A549 (cell line): Measurements from ENCODE around the gene TAF6L. TPM values are rescaled to one million over a fixed set of nuclear protein-coding genes. Genes with fewer than 3 reads are reported as not detected.

Source experiments
- CHD2 ChIP-seq: fragments of 150-350 bp; IDR thresholded peaks from 2 replicates; pipeline ENCODE4 v1.6.1; 2014; ENCODE audit warnings: low read length; ENCODE audit not compliant: partially characterized antibody
- CHD4 ChIP-seq: fragments of 200-600 bp; sonication (generic); IDR thresholded peaks from 2 replicates; pipeline ENCODE4 v1.6.1; 2016; ENCODE audit warnings: antibody characterized with exemption, mild to moderate bottlenecking, borderline replicate concordance
- CTCF ChIP-seq: fragments of >200 bp; sonication (Bioruptor Twin); formaldehyde crosslinking; IDR thresholded peaks from 3 replicates; pipeline ENCODE4 v1.5.1; 2016
- EP300 ChIP-seq, 2 experiments: fragments of >200 bp; sonication (Bioruptor Twin); formaldehyde crosslinking; IDR thresholded peaks; 2 replicates in 1 of 2; 3 replicates in 1 of 2; pipeline ENCODE4 v1.6.1; 2016 to 2017
- FOXS1 ChIP-seq: fragments of 250-450 bp; sonication (Bioruptor Pico); IDR thresholded peaks from 2 replicates; pipeline ENCODE4 v1.5.0; 2020; ENCODE audit warnings: mild to moderate bottlenecking, moderate library complexity
- HES2 ChIP-seq: fragments of >200 bp; sonication (Bioruptor Twin); formaldehyde crosslinking; IDR thresholded peaks from 2 replicates; pipeline ENCODE4 v1.6.1; 2016
- HMGXB4 ChIP-seq: fragments of 250-450 bp; sonication (Bioruptor Pico); IDR thresholded peaks from 2 replicates; pipeline ENCODE4 v1.5.0; 2021; ENCODE audit warnings: mild to moderate bottlenecking, moderate library complexity, borderline replicate concordance
- HOXB13 ChIP-seq: fragments of 250-450 bp; sonication (Bioruptor Pico); IDR thresholded peaks from 2 replicates; pipeline ENCODE4 v1.5.0; 2020; ENCODE audit warnings: low read depth, mild to moderate bottlenecking, moderate library complexity
- KDM5A ChIP-seq: fragments of 200-600 bp; sonication (generic); IDR thresholded peaks from 2 replicates; pipeline ENCODE4 v1.6.1; 2016; ENCODE audit warnings: antibody characterized with exemption, mild to moderate bottlenecking
- MAFK ChIP-seq: fragments of 450-650 bp; IDR thresholded peaks from 2 replicates; pipeline ENCODE4 v1.6.1; 2014; ENCODE audit not compliant: partially characterized antibody
- NPAS2 ChIP-seq: fragments of 250-450 bp; sonication (Bioruptor Pico); IDR thresholded peaks from 2 replicates; pipeline ENCODE4 v1.8.0; 2022; ENCODE audit warnings: mild to moderate bottlenecking, moderate library complexity, borderline replicate concordance
- NR3C1 ChIP-seq: fragments of >200 bp; sonication (Bioruptor Twin); formaldehyde crosslinking; IDR thresholded peaks from 3 replicates; pipeline ENCODE4 v1.6.1; 2017
- POLR2AphosphoS2 ChIP-seq: conservative IDR thresholded peaks from 2 replicates; pipeline ENCODE4 v1.6.1; 2012; ENCODE audit warnings: low read length, improper control_type of control experiment, inconsistent platforms
- RCOR1 ChIP-seq: fragments of 150-350 bp; IDR thresholded peaks from 2 replicates; pipeline ENCODE4 v1.6.1; 2014; ENCODE audit warnings: antibody characterized with exemption, low read length, low read depth
- REST ChIP-seq: fragments of 200-600 bp; sonication (generic); IDR thresholded peaks from 2 replicates; pipeline ENCODE4 v1.6.1; 2016; ENCODE audit warnings: antibody characterized with exemption, mild to moderate bottlenecking, moderate library complexity
- RFX5 ChIP-seq: fragments of 450-650 bp; IDR thresholded peaks from 2 replicates; pipeline ENCODE4 v1.7.1; 2014; ENCODE audit warnings: antibody characterized with exemption, mild to moderate bottlenecking, moderate library complexity
- RNF2 ChIP-seq: fragments of 200-600 bp; sonication (generic); IDR thresholded peaks from 2 replicates; pipeline ENCODE4 v1.6.1; 2016; ENCODE audit warnings: low read depth, mild to moderate bottlenecking, antibody characterized with exemption, moderate library complexity, borderline replicate concordance
- SREBF2 ChIP-seq: fragments of 450-650 bp; IDR thresholded peaks from 2 replicates; pipeline ENCODE4 v1.6.1; 2014; ENCODE audit warnings: mild to moderate bottlenecking, moderate library complexity
- TFCP2L1 ChIP-seq: fragments of 250-450 bp; sonication (Bioruptor Pico); IDR thresholded peaks from 2 replicates; pipeline ENCODE4 v1.5.0; 2021; ENCODE audit warnings: mild to moderate bottlenecking
- USF2 ChIP-seq: fragments of 450-650 bp; IDR thresholded peaks from 2 replicates; pipeline ENCODE4 v1.6.1; 2014; ENCODE audit warnings: antibody characterized with exemption
- ZC3H11A ChIP-seq: fragments of 450-650 bp; IDR thresholded peaks from 2 replicates; pipeline ENCODE4 v1.6.1; 2014; ENCODE audit warnings: antibody characterized with exemption, mild to moderate bottlenecking
- ZSCAN20 ChIP-seq: fragments of 250-450 bp; sonication (Bioruptor Pico); IDR thresholded peaks from 2 replicates; pipeline ENCODE4 v1.8.0; 2022; ENCODE audit warnings: mild to moderate bottlenecking, moderate library complexity
- polyA plus RNA-seq, 4 experiments: library from polyadenylated mRNA; depleted of rRNA in 3 of 4; stranded (reverse); fragments of >200 nt; fragmentation: RNase III in 1 of 4; extraction: RNeasy Plus Mini Kit Qiagen cat#74134 plus additional on column Dnase treatment in 1 of 4; gene quantifications; 2 replicates in 3 of 4; 3 replicates in 1 of 4; pipeline ENCODE4 v1.2.3, GENCODE V29; 2011 to 2017
- TF ChIP-seq, protein P1 (sequence below): IDR thresholded peaks from 2 replicates; pipeline ENCODE4 v1.6.1; 2012; ENCODE audit warnings: low read depth, borderline replicate concordance

The TAF6L gene
- polyA plus RNA-seq, 2 of the 4 experiments (the other 2 are of a cell fraction), result 14.0 to 22.7 TPM

DNA sequence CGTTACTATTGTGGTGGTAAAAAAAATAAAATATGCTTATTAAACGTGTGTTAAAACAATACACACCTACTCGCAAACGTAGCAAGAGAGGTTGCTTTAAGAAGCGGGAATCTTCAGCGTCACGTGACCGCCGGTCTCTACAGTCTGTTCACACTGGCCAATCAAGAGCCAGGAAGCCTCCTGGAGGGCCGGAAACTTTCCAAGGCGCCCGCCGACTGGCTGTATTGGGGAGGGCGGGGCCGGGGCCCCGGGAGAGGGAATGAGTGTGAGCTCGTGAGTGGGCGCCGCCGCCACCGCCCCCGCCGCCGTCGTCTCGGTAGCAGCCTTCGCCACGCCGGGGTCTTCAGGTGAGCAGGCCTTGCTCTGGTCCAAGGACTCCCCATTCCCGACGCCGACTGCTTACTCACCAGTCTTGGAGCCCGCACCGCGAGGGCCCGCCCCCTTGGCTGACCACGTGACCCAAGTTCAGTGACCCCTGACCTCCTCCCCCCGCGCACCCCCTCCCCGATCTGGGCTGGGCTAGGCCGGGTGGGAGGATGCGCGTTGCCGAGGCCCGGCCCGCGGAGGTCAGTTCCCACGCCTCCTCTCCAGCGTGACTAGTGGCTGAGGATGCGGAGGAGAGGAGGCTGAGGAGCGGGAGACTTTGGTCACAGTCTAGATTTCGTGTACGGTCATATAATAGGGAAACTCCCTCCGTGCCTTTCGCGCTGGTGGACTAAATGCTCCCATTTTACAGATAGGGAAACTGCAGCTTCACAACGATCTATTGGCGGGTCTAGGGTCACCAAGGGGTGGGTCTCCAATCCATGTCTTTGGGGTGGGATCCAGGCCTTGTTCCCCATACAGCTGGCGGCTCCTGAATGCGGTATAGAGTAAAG lies at the start of gene TAF6L (continued):
- TF ChIP-seq HMGXB4 (CRISPR knock-in tag) (no peak), HES2 (no peak), HOXB13 (no peak), NR3C1 (no peak), CHD4 (0 out of 2 replicates have a peak, but pooled peaks have one; percentile 31), RFX5 (no peak), FOXS1 (CRISPR knock-in tag) (no peak), MAFK (no peak), NPAS2 (CRISPR knock-in tag) (no peak), EP300 (IDR thresholded peaks at IDR 0.05) (no peak), KDM5A (no peak), REST (no peak), TFCP2L1 (CRISPR knock-in tag) (no peak), USF2 (peak; percentile 96), POLR2AphosphoS2 (no peak), RCOR1 (0 out of 2 replicates have a peak, but pooled peaks have one; percentile 78), ZSCAN20 (CRISPR knock-in tag) (no peak), RNF2 (no peak), CHD2 (peak; percentile 42), ZC3H11A (no peak), SREBF2 (no peak), CTCF (no peak)
- TF ChIP-seq, protein P1, sequence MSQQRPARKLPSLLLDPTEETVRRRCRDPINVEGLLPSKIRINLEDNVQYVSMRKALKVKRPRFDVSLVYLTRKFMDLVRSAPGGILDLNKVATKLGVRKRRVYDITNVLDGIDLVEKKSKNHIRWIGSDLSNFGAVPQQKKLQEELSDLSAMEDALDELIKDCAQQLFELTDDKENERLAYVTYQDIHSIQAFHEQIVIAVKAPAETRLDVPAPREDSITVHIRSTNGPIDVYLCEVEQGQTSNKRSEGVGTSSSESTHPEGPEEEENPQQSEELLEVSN, result peak; percentile 61; the same call in 1 of the 2 replicates
